Peyer's patch (tissue), 4 donors: ENCODE measurements around the gene CCDC180. TPM values are rescaled to one million over a fixed set of nuclear protein-coding genes. Genes with fewer than 3 reads are reported as not detected.

Experiments
- DNase-seq, 3 donors: peaks; one replicate each; pipeline ENCODE4 v3.0.0-alpha.2; 2017 to 2019
- H3K27ac ChIP-seq, 4 donors: fragments of 200-600 bp; sonication (generic); one replicate each; pipeline ENCODE4 v1.5.1; 2016 to 2019
- H3K27me3 ChIP-seq, 2 donors: fragments of 200-600 bp; sonication (generic); one replicate each; pipeline ENCODE4 v1.5.1; 2019
- H3K36me3 ChIP-seq, 3 donors: fragments of 200-600 bp; sonication (generic); one replicate each; pipeline ENCODE4 v1.5.1; 2016 to 2019
- H3K4me1 ChIP-seq, 4 donors: fragments of 200-600 bp; sonication (generic); one replicate each; pipeline ENCODE4 v1.5.1; 2016 to 2019
- H3K4me3 ChIP-seq, 4 donors: fragments of 200-600 bp; sonication (generic); 1 replicate in 3 of 4; 2 replicates in 1 of 4; pipeline ENCODE4 v1.5.1; 2016 to 2019; ENCODE audit warnings: mild to moderate bottlenecking in 1 of 4
- H3K9me3 ChIP-seq, 4 donors: fragments of 200-600 bp; sonication (generic); one replicate each; pipeline ENCODE4 v1.5.1; 2016 to 2019; ENCODE audit warnings: mild to moderate bottlenecking in 1 of 4
- CTCF ChIP-seq, 6 experiments: fragments of 450-650 bp in 4 of 6; fragments of 200-600 bp in 2 of 6; sonication (generic) in 1 of 6; IDR thresholded peaks; one replicate each; pipeline ENCODE4 v1.5.1; 2017 to 2019; ENCODE audit warnings: antibody characterized with exemption in 6 of 6, mild to moderate bottlenecking in 3 of 6, moderate library complexity in 1 of 6
- POLR2A ChIP-seq, 2 donors: fragments of 450-650 bp; IDR thresholded peaks; one replicate each; pipeline ENCODE4 v1.5.1; 2017; ENCODE audit warnings: antibody characterized with exemption in 2 of 2, mild to moderate bottlenecking in 2 of 2, moderate library complexity in 2 of 2
- total RNA-seq, 4 donors: library from RNA; depleted of rRNA; stranded (reverse); fragments of >200 nt; gene quantifications; one replicate each; pipeline ENCODE4 v1.1.0, GENCODE V29; 2016

Gene CCDC180
- total RNA-seq, 4 donors from 2014 or later, result 2.9 to 15.7 (median 8.4) TPM

- peaks cover 0 to 40% (median 0%) of the 10 kb centered on the region in 3 donors for H3K36me3 ChIP-seq
- no peak for DNase-seq
- H3K9me3 ChIP-seq, result no peaks in the 10 kb centered on the region
- TF ChIP-seq CTCF (IDR thresholded peaks at IDR 0.05) (no peak), POLR2A (IDR thresholded peaks at IDR 0.05) (no peak)
- no peak overlapping the region for H3K4me3 ChIP-seq
- no peaks in the 10 kb centered on the region for H3K27me3 ChIP-seq
- no peak overlapping the region for H3K27ac ChIP-seq
- no peaks in the 10 kb centered on the region for H3K4me1 ChIP-seq
These were observed 12.7 kb downstream of the CCDC180 start for GRCh38 chr9:97320080-97320642.

- H3K27ac ChIP-seq, result no peak overlapping the region
- H3K4me1 ChIP-seq, result no peaks in the 10 kb centered on the region
- no peak overlapping the region for H3K4me3 ChIP-seq
- H3K36me3 ChIP-seq, result peaks cover 0 to 34% (median 0%) of the 10 kb centered on the region in 3 donors
- no peaks in the 10 kb centered on the region for H3K27me3 ChIP-seq
- DNase-seq, result no peak
- no peak for TF ChIP-seq CTCF (IDR thresholded peaks at IDR 0.05)
- TF ChIP-seq POLR2A (IDR thresholded peaks at IDR 0.05), result no peak
- no peaks in the 10 kb centered on the region for H3K9me3 ChIP-seq
These were observed 13.8 kb downstream of the CCDC180 start for GRCh38 chr9:97321251-97321650.

- TF ChIP-seq CTCF (IDR thresholded peaks at IDR 0.05), result no peak
- no peak for TF ChIP-seq POLR2A (IDR thresholded peaks at IDR 0.05)
- DNase-seq, result no peak
- H3K9me3 ChIP-seq, result no peaks in the 10 kb centered on the region
- H3K27me3 ChIP-seq, result no peaks in the 10 kb centered on the region
- no peaks in the 10 kb centered on the region for H3K4me1 ChIP-seq
- peaks cover 0 to 34% (median 0%) of the 10 kb centered on the region in 3 donors for H3K36me3 ChIP-seq
- H3K4me3 ChIP-seq, result no peak overlapping the region
- no peak overlapping the region for H3K27ac ChIP-seq
These were observed 14.2 kb downstream of the CCDC180 start for GRCh38 chr9:97321691-97322090.

- H3K4me1 ChIP-seq, result no peaks in the 10 kb centered on the region
- TF ChIP-seq CTCF (IDR thresholded peaks at IDR 0.05) (no peak), POLR2A (IDR thresholded peaks at IDR 0.05) (no peak)
- no peaks in the 10 kb centered on the region for H3K27me3 ChIP-seq
- no peaks in the 10 kb centered on the region for H3K9me3 ChIP-seq
- no peak overlapping the region for H3K27ac ChIP-seq
- H3K4me3 ChIP-seq, result no peak overlapping the region
- H3K36me3 ChIP-seq, result peaks cover 0 to 30% (median 0%) of the 10 kb centered on the region in 3 donors
- DNase-seq, result no peak
These were observed 14.6 kb downstream of the CCDC180 start for GRCh38 chr9:97322105-97322504.

GRCh38 chr9:97324954-97325353, 17.5 kb downstream of the CCDC180 start:
- TF ChIP-seq CTCF (IDR thresholded peaks at IDR 0.05) (no peak), POLR2A (IDR thresholded peaks at IDR 0.05) (no peak)
- no peaks in the 10 kb centered on the region for H3K27me3 ChIP-seq
- no peaks in the 10 kb centered on the region for H3K4me1 ChIP-seq
- no peaks in the 10 kb centered on the region for H3K9me3 ChIP-seq
- H3K27ac ChIP-seq, result no peak overlapping the region
- no peak overlapping the region for H3K4me3 ChIP-seq
- DNase-seq, result no peak
- H3K36me3 ChIP-seq, result peaks cover 0 to 28% (median 0%) of the 10 kb centered on the region in 3 donors

- no peak for DNase-seq
- no peak overlapping the region for H3K27ac ChIP-seq
These were observed 20.1 kb downstream of the CCDC180 start for GRCh38 chr9:97327562-97327961.

More at GRCh38 chr9:97327562-97327961, 20.1 kb downstream of the CCDC180 start:
- Histone ChIP-seq H3K4me3 (no peak overlapping the region), H3K4me1 (no peaks in the 10 kb centered on the region), H3K9me3 (no peaks in the 10 kb centered on the region), H3K36me3 (peaks cover 0 to 25% (median 0%) of the 10 kb centered on the region in 3 donors), H3K27me3 (no peaks in the 10 kb centered on the region)
- TF ChIP-seq CTCF (IDR thresholded peaks at IDR 0.05), result no peak
- TF ChIP-seq POLR2A (IDR thresholded peaks at IDR 0.05), result no peak
